ENCODE measurements around the gene LDAF1. TPM values are rescaled to one million over a fixed set of nuclear protein-coding genes. Genes with fewer than 3 reads are reported as not detected.
A peak's percentile ranks its signal among the peaks of the same experiment; 100 is the strongest.
"Not testable (repeated sequence)": the region's sequence is repeated elsewhere in the genome, so short reads cannot be mapped to it uniquely, and the experiment has no call there.

LDAF1 gene
- total RNA-seq (2014; rRNA removed; shearing (Covaris generic)) (30.4 and 67.8 TPM in 2 replicates), polyA plus RNA-seq (2016; fragmentation: Nextera tagmentation; extraction: Ambion mirVana) (33.2 and 34.5 TPM in 2 replicates)

GRCh38 chr16:21158208-21159110 lies at the start of gene LDAF1:
LDAF1 (plus strand) TSS chr16:21158674; CDS start chr16:21161183, 2,509 bp downstream.
- TF ChIP-seq EZH2 (IDR thresholded peaks at IDR 0.05; ENCODE audit: insufficient read depth, poor library complexity, severe bottlenecking) (no peak), EZH2phosphoT487 (IDR thresholded peaks at IDR 0.05; ENCODE audit: insufficient read depth, low read depth) (no peak)
- peak; percentile 95 for DNase-seq
- 1 to 3% methylated on average over 22 to 58 of the region's 59 CpGs for WGBS, 2 experiments (ENCODE audit: low coverage in 1 of 2, low lambda C conversion rate in 2 of 2, missing lambda C conversion rate in 2 of 2)

GRCh38 chr16:21115551-21115950 lies 42.9 kb upstream of the LDAF1 start:
- H3K9ac ChIP-seq; H3F3A ChIP-seq (ENCODE audit: insufficient read depth); H3K79me2 ChIP-seq (ENCODE audit: insufficient read depth); H2AFZ ChIP-seq; DNase-seq; H3K36me3 ChIP-seq (ENCODE audit: low read depth); H3K4me2 ChIP-seq (ENCODE audit: unreplicated experiment); H3K4me3 ChIP-seq; H3K27me3 ChIP-seq (replicated peaks; ENCODE audit: insufficient read depth); H3K9me2 ChIP-seq (ENCODE audit: insufficient read depth); H4K20me1 ChIP-seq (ENCODE audit: insufficient read depth); H3K4me1 ChIP-seq (ENCODE audit: insufficient read depth); H3K9me3 ChIP-seq (ENCODE audit: low read depth); in situ Hi-C loops (cut with MboI); H3K27ac ChIP-seq: not testable (repeated sequence)
- WGBS, 2 experiments (ENCODE audit: low coverage in 1 of 2, low lambda C conversion rate in 2 of 2, missing lambda C conversion rate in 2 of 2): 62 to 72% methylated on average over 4 of the region's 4 CpGs

More at GRCh38 chr16:21158208-21159110, at the start of gene LDAF1:
- no peaks in the 10 kb centered on the region for H3K79me2 ChIP-seq (ENCODE audit: insufficient read depth)
- peaks cover 24% of the 10 kb centered on the region for H3F3A ChIP-seq (ENCODE audit: insufficient read depth)
- peak within 1 kb of the TSS; percentile 94 for H3K4me3 ChIP-seq
- no peaks in the 10 kb centered on the region for H4K20me1 ChIP-seq (ENCODE audit: insufficient read depth)
- H3K9me3 ChIP-seq (ENCODE audit: low read depth): no peaks in the 10 kb centered on the region
- H2AFZ ChIP-seq: peak within 1 kb of the TSS; percentile 97
- H3K4me2 ChIP-seq (ENCODE audit: unreplicated experiment): peak within 1 kb of the TSS; percentile 95
- no peaks in the 10 kb centered on the region for H3K36me3 ChIP-seq (ENCODE audit: low read depth)
- peaks cover 31% of the 10 kb centered on the region for H3K4me1 ChIP-seq (ENCODE audit: insufficient read depth)
- in situ Hi-C loops (cut with MboI): no loop called here
- peak within 1 kb of the TSS; percentile 82 for H3K9ac ChIP-seq
- H3K27me3 ChIP-seq (replicated peaks; ENCODE audit: insufficient read depth): no peaks in the 10 kb centered on the region
- H3K9me2 ChIP-seq (ENCODE audit: insufficient read depth): no peaks in the 10 kb centered on the region
- peak within 1 kb of the TSS; percentile 57 for H3K27ac ChIP-seq

DNA sequence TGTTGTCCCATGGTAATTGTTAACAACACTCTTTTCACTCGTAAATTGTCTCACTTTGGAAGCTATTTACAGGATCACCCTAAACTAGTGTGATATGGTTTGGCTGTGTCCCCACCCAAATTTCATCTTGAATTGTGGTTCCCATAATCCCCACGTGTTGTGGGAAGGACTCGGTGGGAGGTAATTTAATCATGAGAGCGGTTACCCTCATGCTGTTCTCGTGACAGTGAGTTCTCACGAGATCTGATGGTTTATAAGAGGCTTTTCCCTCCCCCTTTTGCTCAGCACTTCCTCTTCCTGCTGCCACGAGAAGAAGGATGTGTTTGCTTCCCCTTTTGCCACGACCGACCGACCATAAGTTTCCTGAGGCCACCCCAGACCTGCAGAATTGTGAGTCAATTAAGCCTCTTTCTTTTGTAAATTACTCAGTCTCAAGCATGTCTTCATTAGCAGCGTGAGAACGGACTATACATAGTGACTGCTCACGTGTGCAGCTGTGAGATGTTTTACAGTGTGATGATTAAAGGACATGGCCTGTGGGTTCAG lies 42.3 kb upstream of the LDAF1 start:
- no peaks in the 10 kb centered on the region for H3K9me2 ChIP-seq (ENCODE audit: insufficient read depth)
- TF ChIP-seq EZH2phosphoT487 (IDR thresholded peaks at IDR 0.05; ENCODE audit: insufficient read depth, low read depth) (no peak), EZH2 (IDR thresholded peaks at IDR 0.05; ENCODE audit: insufficient read depth, poor library complexity, severe bottlenecking) (no peak)
- no peaks in the 10 kb centered on the region for H3K9me3 ChIP-seq (ENCODE audit: low read depth)
- in situ Hi-C loops (cut with MboI): no loop called here
- peak overlapping the region; percentile 14; the same call in 1 of the 2 replicates for H3K4me3 ChIP-seq
- WGBS, 2 experiments (ENCODE audit: low coverage in 1 of 2, low lambda C conversion rate in 2 of 2, missing lambda C conversion rate in 2 of 2): 25 to 26% methylated on average over 13 of the region's 13 CpGs
- no peaks in the 10 kb centered on the region for H3F3A ChIP-seq (ENCODE audit: insufficient read depth)
- H3K27me3 ChIP-seq (replicated peaks; ENCODE audit: insufficient read depth): no peaks in the 10 kb centered on the region
- H4K20me1 ChIP-seq (ENCODE audit: insufficient read depth): no peaks in the 10 kb centered on the region
- DNase-seq: peak; percentile 2
- H3K79me2 ChIP-seq (ENCODE audit: insufficient read depth): no peaks in the 10 kb centered on the region
- peak overlapping the region; percentile 59 for H2AFZ ChIP-seq
- no peak overlapping the region for H3K9ac ChIP-seq
- H3K36me3 ChIP-seq (ENCODE audit: low read depth): no peaks in the 10 kb centered on the region
- H3K4me1 ChIP-seq (ENCODE audit: insufficient read depth): no peaks in the 10 kb centered on the region
- no peak overlapping the region for H3K27ac ChIP-seq
- H3K4me2 ChIP-seq (ENCODE audit: unreplicated experiment): no peak overlapping the region

- no peaks in the 10 kb centered on the region for H3K9me2 ChIP-seq (ENCODE audit: insufficient read depth)
- peak; percentile 28 for DNase-seq
- no peaks in the 10 kb centered on the region for H3K27me3 ChIP-seq (replicated peaks; ENCODE audit: insufficient read depth)
- no peaks in the 10 kb centered on the region for H4K20me1 ChIP-seq (ENCODE audit: insufficient read depth)
- H3F3A ChIP-seq (ENCODE audit: insufficient read depth): no peaks in the 10 kb centered on the region
- in situ Hi-C loops (cut with MboI): no loop called here
- H3K4me3 ChIP-seq: no peak overlapping the region
- H3K79me2 ChIP-seq (ENCODE audit: insufficient read depth): no peaks in the 10 kb centered on the region
- H3K4me1 ChIP-seq (ENCODE audit: insufficient read depth): no peaks in the 10 kb centered on the region
- no peak overlapping the region for H3K9ac ChIP-seq
- no peak for TF ChIP-seq EZH2 (IDR thresholded peaks at IDR 0.05; ENCODE audit: insufficient read depth, poor library complexity, severe bottlenecking)
- no peaks in the 10 kb centered on the region for H3K9me3 ChIP-seq (ENCODE audit: low read depth)
- no peak overlapping the region for H2AFZ ChIP-seq
- 67 to 70% methylated on average over 4 of the region's 4 CpGs for WGBS, 2 experiments (ENCODE audit: low coverage in 1 of 2, low lambda C conversion rate in 2 of 2, missing lambda C conversion rate in 2 of 2)
- no peaks in the 10 kb centered on the region for H3K36me3 ChIP-seq (ENCODE audit: low read depth)
- H3K27ac ChIP-seq: no peak overlapping the region
- no peak overlapping the region for H3K4me2 ChIP-seq (ENCODE audit: unreplicated experiment)
Measured at GRCh38 chr16:21117567-21117966, 40.9 kb upstream of the LDAF1 start.

Data from GM23248 (cell line).